HEK293T (cell line): Measurements from ENCODE around the gene CPM.

Experiments used
- CTCF ChIA-PET: fragments of 350-600 bp; formaldehyde crosslinking; extraction: SDS; loops from one replicate; lab custom pipeline; 2021; ENCODE audit warnings: antibody characterized with exemption, inconsistent platforms; lab: Yijun Ruan, JAX
- POLR2A ChIA-PET: fragments of 350-600 bp; formaldehyde crosslinking; extraction: SDS; loops from one replicate; lab custom pipeline; 2020; ENCODE audit warnings: antibody characterized with exemption, inconsistent platforms; lab: Yijun Ruan, JAX
- DNase-seq: peaks from one replicate; pipeline ENCODE4 v3.0.0; 2012; ENCODE audit warnings: mixed read lengths; ENCODE audit errors: extremely low spot score
- ARNT ChIP-seq: fragments of 450-650 bp; IDR thresholded peaks from 2 replicates; pipeline ENCODE4 v1.6.1; 2017; ENCODE audit warnings: mild to moderate bottlenecking
- BHLHE40 ChIP-seq: fragments of 450-650 bp; IDR thresholded peaks from 2 replicates; pipeline ENCODE4 v1.6.1; 2016; ENCODE audit warnings: mild to moderate bottlenecking, moderate library complexity, borderline replicate concordance
- CTBP1 ChIP-seq: fragments of 450-650 bp; IDR thresholded peaks from 2 replicates; pipeline ENCODE4 v1.6.1; 2016; ENCODE audit warnings: borderline replicate concordance
- ELF4 ChIP-seq: fragments of 450-650 bp; IDR thresholded peaks from 2 replicates; pipeline ENCODE4 v1.6.1; 2017; ENCODE audit warnings: antibody characterized with exemption
- FOXA1 ChIP-seq: fragments of 450-650 bp; IDR thresholded peaks from 2 replicates; pipeline ENCODE4 v1.6.1; 2016; ENCODE audit warnings: mild to moderate bottlenecking
- FOXK2 ChIP-seq: fragments of 450-650 bp; IDR thresholded peaks from 2 replicates; pipeline ENCODE4 v1.6.1; 2016; ENCODE audit warnings: mild to moderate bottlenecking
- FOXM1 ChIP-seq: fragments of 450-650 bp; IDR thresholded peaks from 2 replicates; pipeline ENCODE4 v1.6.1; 2017; ENCODE audit warnings: mild to moderate bottlenecking, borderline replicate concordance
- HDGF ChIP-seq: fragments of 450-650 bp; IDR thresholded peaks from 2 replicates; pipeline ENCODE4 v1.6.1; 2017; ENCODE audit warnings: antibody characterized with exemption, borderline replicate concordance
- L3MBTL2 ChIP-seq: fragments of 450-650 bp; conservative IDR thresholded peaks from 2 replicates; pipeline ENCODE4 v1.6.1; 2016; ENCODE audit warnings: mild to moderate bottlenecking
- LEF1 ChIP-seq: fragments of 450-650 bp; IDR thresholded peaks from 2 replicates; pipeline ENCODE4 v1.6.1; 2017; ENCODE audit warnings: mild to moderate bottlenecking, borderline replicate concordance
- NFRKB ChIP-seq: fragments of 450-650 bp; IDR thresholded peaks from 2 replicates; pipeline ENCODE4 v1.6.1; 2016; ENCODE audit warnings: mild to moderate bottlenecking, moderate library complexity
- PKNOX1 ChIP-seq: fragments of 450-650 bp; IDR thresholded peaks from 2 replicates; pipeline ENCODE4 v1.6.1; 2016
- SP1 ChIP-seq: fragments of 450-650 bp; IDR thresholded peaks from 2 replicates; pipeline ENCODE4 v1.6.1; 2017
- SUZ12 ChIP-seq: fragments of 450-650 bp; IDR thresholded peaks from 2 replicates; pipeline ENCODE4 v1.6.1; 2016; ENCODE audit warnings: mild to moderate bottlenecking
- TARDBP ChIP-seq: fragments of 450-650 bp; IDR thresholded peaks from 2 replicates; pipeline ENCODE4 v1.6.1; 2016
- ZNF384 ChIP-seq: fragments of 450-650 bp; IDR thresholded peaks from 2 replicates; pipeline ENCODE4 v1.6.1; 2016

CPM gene

GRCh38 chr12:68944296-68945076, 11.5 kb upstream of the CPM start:
- POLR2A ChIA-PET = no interaction called here
- CTCF ChIA-PET = no interaction called here
- TF ChIP-seq NFRKB (no peak), SP1 (no peak), SUZ12 (no peak), FOXM1 (no peak), HDGF (no peak)
- DNase-seq = no peak

- CTCF ChIA-PET = no interaction called here
- no peak for TF ChIP-seq BHLHE40
- no peak for TF ChIP-seq ELF4
- TF ChIP-seq L3MBTL2 = no peak
- no peak for TF ChIP-seq ARNT
- no peak for TF ChIP-seq ZNF384
- no peak for TF ChIP-seq FOXM1
- no peak for TF ChIP-seq SP1
- no peak for TF ChIP-seq SUZ12
- no peak for TF ChIP-seq PKNOX1
- TF ChIP-seq FOXA1 = no peak
- TF ChIP-seq FOXK2 = no peak
- no peak for TF ChIP-seq HDGF
- no peak for TF ChIP-seq NFRKB
- no peak for TF ChIP-seq TARDBP
- TF ChIP-seq LEF1 = no peak
- TF ChIP-seq CTBP1 = no peak
Measured at GRCh38 chr12:68943848-68944247, 10.9 kb upstream of the CPM start.

GRCh38 chr12:68940731-68941130, 7.8 kb upstream of the CPM start:
- POLR2A ChIA-PET = no interaction called here
- DNase-seq = no peak
- no peak for TF ChIP-seq ZNF384
- no peak for TF ChIP-seq FOXA1
- TF ChIP-seq HDGF = no peak
- TF ChIP-seq CTBP1 = no peak
- no peak for TF ChIP-seq SP1
- TF ChIP-seq BHLHE40 = no peak
- no peak for TF ChIP-seq FOXM1
- no peak for TF ChIP-seq LEF1
- no peak for TF ChIP-seq ARNT
- no peak for TF ChIP-seq L3MBTL2
- no peak for TF ChIP-seq PKNOX1
- no peak for TF ChIP-seq ELF4
- no peak for TF ChIP-seq TARDBP
- no peak for TF ChIP-seq NFRKB
- no peak for TF ChIP-seq SUZ12
- no peak for TF ChIP-seq FOXK2
- CTCF ChIA-PET = no interaction called here

More at GRCh38 chr12:68943848-68944247, 10.9 kb upstream of the CPM start:
- no peak for DNase-seq
- POLR2A ChIA-PET = no interaction called here

- no peak for DNase-seq
- CTCF ChIA-PET = no interaction called here
- POLR2A ChIA-PET = no interaction called here
- TF ChIP-seq ZNF384 (no peak), TARDBP (no peak), BHLHE40 (no peak), SP1 (no peak), FOXA1 (no peak), LEF1 (no peak), ELF4 (no peak), ARNT (no peak), SUZ12 (no peak), CTBP1 (no peak), NFRKB (no peak), HDGF (no peak), PKNOX1 (no peak), FOXK2 (no peak), L3MBTL2 (no peak), FOXM1 (no peak)
Measured at GRCh38 chr12:68939505-68939904, 6.5 kb upstream of the CPM start.

- no peak for DNase-seq
- TF ChIP-seq L3MBTL2 (no peak), SP1 (no peak), SUZ12 (no peak), ARNT (no peak), HDGF (no peak), LEF1 (no peak), ELF4 (no peak), ZNF384 (no peak), FOXM1 (no peak), NFRKB (no peak), BHLHE40 (no peak), PKNOX1 (no peak), FOXK2 (no peak), CTBP1 (no peak), TARDBP (no peak), FOXA1 (no peak)
- POLR2A ChIA-PET = no interaction called here
- CTCF ChIA-PET = no interaction called here
Measured at GRCh38 chr12:68934392-68934791, 1.4 kb upstream of the CPM start.
